Choroid plexus epithelial cell (primary cell): ENCODE measurements around the gene OPCML.

Experiments
- DNase-seq: peaks from one replicate; pipeline ENCODE4 v3.0.0-alpha.2; 2010; ENCODE audit warnings: low read depth
- H3K4me3 ChIP-seq: 2 replicates; pipeline ENCODE4 v1.5.1; 2011; ENCODE audit warnings: low read depth, mild to moderate bottlenecking, control low read depth, low read length, moderate library complexity
- TF ChIP-seq, protein P1 (sequence below): conservative IDR thresholded peaks from 2 replicates; pipeline ENCODE4 v1.5.1; 2011; ENCODE audit warnings: low read depth, mild to moderate bottlenecking, control low read depth, inconsistent platforms, low read length, moderate library complexity

Gene OPCML

GRCh38 chr11:133477251-133477625 is 55.1 kb downstream of the OPCML start:
- TF ChIP-seq, protein P1, sequence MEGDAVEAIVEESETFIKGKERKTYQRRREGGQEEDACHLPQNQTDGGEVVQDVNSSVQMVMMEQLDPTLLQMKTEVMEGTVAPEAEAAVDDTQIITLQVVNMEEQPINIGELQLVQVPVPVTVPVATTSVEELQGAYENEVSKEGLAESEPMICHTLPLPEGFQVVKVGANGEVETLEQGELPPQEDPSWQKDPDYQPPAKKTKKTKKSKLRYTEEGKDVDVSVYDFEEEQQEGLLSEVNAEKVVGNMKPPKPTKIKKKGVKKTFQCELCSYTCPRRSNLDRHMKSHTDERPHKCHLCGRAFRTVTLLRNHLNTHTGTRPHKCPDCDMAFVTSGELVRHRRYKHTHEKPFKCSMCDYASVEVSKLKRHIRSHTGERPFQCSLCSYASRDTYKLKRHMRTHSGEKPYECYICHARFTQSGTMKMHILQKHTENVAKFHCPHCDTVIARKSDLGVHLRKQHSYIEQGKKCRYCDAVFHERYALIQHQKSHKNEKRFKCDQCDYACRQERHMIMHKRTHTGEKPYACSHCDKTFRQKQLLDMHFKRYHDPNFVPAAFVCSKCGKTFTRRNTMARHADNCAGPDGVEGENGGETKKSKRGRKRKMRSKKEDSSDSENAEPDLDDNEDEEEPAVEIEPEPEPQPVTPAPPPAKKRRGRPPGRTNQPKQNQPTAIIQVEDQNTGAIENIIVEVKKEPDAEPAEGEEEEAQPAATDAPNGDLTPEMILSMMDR, result no peak
- H3K4me3 ChIP-seq, result no peak overlapping the region
- DNase-seq, result no peak

DNA sequence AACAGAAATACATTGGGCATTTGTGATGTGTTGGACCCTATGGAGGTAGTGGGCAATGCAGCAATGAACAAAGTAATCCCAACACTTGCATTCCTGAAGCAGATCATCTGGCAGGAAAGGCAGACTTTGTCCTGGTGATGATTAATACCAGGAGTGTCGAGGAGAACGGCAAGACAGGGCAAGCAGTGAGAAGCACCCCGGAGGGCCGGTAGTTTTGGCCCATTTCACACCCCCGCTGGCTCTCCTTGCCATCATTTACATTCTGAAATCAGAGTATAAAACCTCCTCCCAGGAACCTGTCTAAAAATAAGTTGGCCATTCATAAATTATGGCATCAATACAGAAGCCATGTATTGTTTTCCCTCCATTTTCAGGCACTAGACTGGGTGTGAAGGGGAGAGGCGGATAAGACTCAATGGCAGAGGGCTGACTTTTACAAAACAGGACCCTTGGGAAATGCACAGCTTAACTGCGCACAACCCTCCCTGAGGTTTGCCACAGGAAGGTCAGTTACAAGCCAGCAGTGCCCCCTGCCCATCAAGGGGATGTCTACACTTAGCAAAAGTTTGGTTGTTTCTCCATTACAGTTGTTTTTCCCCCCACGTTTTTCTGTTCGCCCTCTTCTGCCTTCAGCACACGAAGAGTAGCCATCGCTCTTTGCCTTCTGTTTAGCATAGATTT is 55.6 kb downstream of the OPCML start:
- TF ChIP-seq, protein P1, result no peak
- no peak for DNase-seq

GRCh38 chr11:133474461-133474860 is 57.8 kb downstream of the OPCML start:
- no peak for DNase-seq
- H3K4me3 ChIP-seq, result no peak overlapping the region
- TF ChIP-seq, protein P1, result no peak

More for the DNA sequence above, 55.6 kb downstream of the OPCML start:
- H3K4me3 ChIP-seq, result no peak overlapping the region

- TF ChIP-seq, protein P1, result no peak
- no peak for DNase-seq
- no peak overlapping the region for H3K4me3 ChIP-seq
These were observed 64.6 kb downstream of the OPCML start for GRCh38 chr11:133467686-133468085.

- no peak for DNase-seq
- TF ChIP-seq, protein P1, result no peak
- no peak overlapping the region for H3K4me3 ChIP-seq
These were observed 89.0 kb downstream of the OPCML start for GRCh38 chr11:133443206-133443747.

DNA sequence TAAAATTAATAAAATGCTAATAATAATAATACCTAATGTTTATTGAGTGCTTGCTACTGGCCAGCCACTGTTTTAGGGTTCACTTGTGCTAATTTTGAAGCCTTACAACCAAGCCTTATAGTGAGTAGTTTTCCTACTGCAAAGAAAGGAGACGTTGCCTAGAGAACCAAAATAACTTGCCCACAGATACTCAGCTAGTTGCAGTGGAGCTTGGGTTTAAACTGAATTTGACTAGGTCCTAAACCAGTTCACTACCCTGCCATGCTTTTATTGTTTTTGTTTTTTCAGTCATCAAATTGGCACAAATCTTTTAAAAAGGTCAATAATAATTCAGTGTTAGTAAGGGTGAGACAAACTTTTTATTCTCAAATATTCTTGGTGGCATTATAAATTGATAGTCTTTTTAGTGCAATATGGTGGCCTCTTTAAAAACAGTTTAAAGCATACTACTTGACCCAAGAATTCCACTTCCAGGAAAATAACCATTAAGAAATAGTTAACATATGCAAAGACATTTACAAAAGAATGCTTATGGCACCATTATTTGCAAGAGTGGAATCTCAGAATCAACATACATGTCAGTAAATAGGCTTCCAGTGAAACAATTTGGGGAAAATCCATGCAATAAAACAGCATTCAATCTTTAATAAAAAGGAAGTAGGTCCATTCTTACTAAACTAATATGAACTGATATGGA is 90.2 kb downstream of the OPCML start:
- DNase-seq, result no peak
- H3K4me3 ChIP-seq, result no peak overlapping the region
- TF ChIP-seq, protein P1, result no peak
